Endothelial cell of umbilical vein (primary cell): ENCODE data around the gene RBX1. TPM values are rescaled to one million over a fixed set of nuclear protein-coding genes. Genes with fewer than 3 reads are reported as not detected.

Experiments used
- BruUV-seq: library from RNA; stranded (reverse); fragments of 400-500 nt; replicated peaks from 2 replicates; lab custom pipeline; 2021; lab: Mats Ljungman, UMichigan
- CTCF ChIA-PET: fragments of 300-600, 350-600 bp; sonication (Branson Sonifier 250); formaldehyde crosslinking; loops from one replicate; lab custom pipeline; 2021; ENCODE audit warnings: antibody characterized with exemption, inconsistent platforms; lab: Charles Lee
- POLR2A ChIA-PET: fragments of 300-600, 350-600 bp; sonication (Branson Sonifier 250); formaldehyde crosslinking; loops from one replicate; lab custom pipeline; 2021; ENCODE audit warnings: antibody characterized with exemption, inconsistent platforms; lab: Charles Lee
- DNase-seq: peaks from one replicate; pipeline ENCODE4 v3.0.0-alpha.2; 2011; ENCODE audit warnings: low read depth, low spot score
- FAIRE-seq: peaks from 2 replicates; lab custom pipeline; 2011; peaks lifted over from hg19 to GRCh38; lab: Jason Lieb, UNC
- H2AFZ ChIP-seq: 2 replicates; pipeline ENCODE4 v1.6.0; 2012; ENCODE audit warnings: low read depth, low read length, control low read depth, inconsistent platforms
- H3K27ac ChIP-seq: 2 replicates; pipeline ENCODE4 v1.5.1; 2011; ENCODE audit warnings: low read depth, mild to moderate bottlenecking, control low read depth, low read length, moderate library complexity; ENCODE audit not compliant: insufficient read depth
- H3K27me3 ChIP-seq, 2 experiments: 2 replicates each; pipeline versions ENCODE4 v1.6.0 to v1.6.1; 2011; ENCODE audit warnings: low read length in 2 of 2, mixed read lengths in 1 of 2; ENCODE audit not compliant: control insufficient read depth in 2 of 2, insufficient read depth in 2 of 2
- H3K36me3 ChIP-seq, 2 experiments: 2 replicates in 1 of 2; 3 replicates in 1 of 2; pipeline ENCODE4 v1.5.1; 2011; ENCODE audit warnings: low read length in 2 of 2, mild to moderate bottlenecking in 1 of 2, moderate library complexity in 1 of 2; ENCODE audit not compliant: control insufficient read depth in 2 of 2, insufficient read depth in 2 of 2; ENCODE audit errors: extremely low read depth in 1 of 2
- H3K4me1 ChIP-seq: 3 replicates; pipeline ENCODE4 v1.5.1; 2011; ENCODE audit warnings: mild to moderate bottlenecking, low read length; ENCODE audit not compliant: control insufficient read depth, insufficient read depth; ENCODE audit errors: extremely low read depth
- H3K4me2 ChIP-seq: 2 replicates; pipeline ENCODE4 v1.6.1; 2011; ENCODE audit warnings: low read length, control low read depth, mixed read lengths; ENCODE audit not compliant: insufficient read depth
- H3K4me3 ChIP-seq, 3 experiments: fragments of 200-600 bp in 1 of 3; sonication (generic), shearing (Covaris generic) in 1 of 3; replicated peaks in 1 of 3; 2 replicates each; pipeline ENCODE4 v1.5.1; 2011 to 2016; ENCODE audit warnings: control low read depth in 3 of 3, low read length in 3 of 3, mild to moderate bottlenecking in 2 of 3, inconsistent platforms in 1 of 3, low read depth in 1 of 3, moderate library complexity in 1 of 3; ENCODE audit not compliant: insufficient read depth in 1 of 3
- H3K79me2 ChIP-seq: 2 replicates; pipeline ENCODE4 v1.6.0; 2012; ENCODE audit warnings: low read length, inconsistent platforms; ENCODE audit not compliant: control insufficient read depth, insufficient read depth
- H3K9ac ChIP-seq: replicated peaks from 2 replicates; pipeline ENCODE3; 2011; ENCODE audit warnings: low read length, control low read depth; ENCODE audit not compliant: insufficient read depth; ENCODE audit errors: extremely low read depth
- H3K9me1 ChIP-seq: replicated peaks from 3 replicates; pipeline ENCODE4 v1.6.0; 2011; ENCODE audit warnings: mild to moderate bottlenecking, low read length; ENCODE audit not compliant: control insufficient read depth, insufficient read depth; ENCODE audit errors: extremely low read depth
- H3K9me3 ChIP-seq: replicated peaks from 2 replicates; pipeline ENCODE4 v1.5.1; 2012; ENCODE audit warnings: low read length, inconsistent platforms; ENCODE audit not compliant: control insufficient read depth, insufficient read depth
- H4K20me1 ChIP-seq: replicated peaks from 2 replicates; pipeline ENCODE3; 2011; ENCODE audit warnings: mild to moderate bottlenecking, low read length; ENCODE audit not compliant: control insufficient read depth, insufficient read depth; ENCODE audit errors: extremely low read depth
- EZH2 ChIP-seq: IDR thresholded peaks from 2 replicates; pipeline ENCODE4 v1.6.1; 2012; ENCODE audit warnings: borderline replicate concordance, low read depth, mild to moderate bottlenecking, moderate library complexity, low read length, inconsistent platforms; ENCODE audit not compliant: severe bottlenecking
- FOS ChIP-seq: IDR thresholded peaks from 2 replicates; pipeline ENCODE4 v1.6.1; 2011; ENCODE audit warnings: mild to moderate bottlenecking, low read length, moderate library complexity, borderline replicate concordance; ENCODE audit not compliant: insufficient read depth
- GATA2 ChIP-seq: IDR thresholded peaks from 2 replicates; pipeline ENCODE4 v1.7.0; 2011; ENCODE audit warnings: low read depth, mild to moderate bottlenecking, moderate library complexity, mixed read lengths, low read length; ENCODE audit not compliant: insufficient read length, insufficient read depth
- JUN ChIP-seq: IDR thresholded peaks from 2 replicates; pipeline ENCODE4 v1.6.1; 2011; ENCODE audit warnings: borderline replicate concordance, low read depth; ENCODE audit not compliant: insufficient read length, insufficient read depth
- dilution Hi-C: fragments of 300-500 bp; cut with MboI; formaldehyde crosslinking; loops from one replicate; pipeline ENCODE4 v1.15.0; 2019; ENCODE audit warnings: low sequenced_read_pairs; ENCODE audit not compliant: extremely low pct_ligation_motif_present
- intact Hi-C: fragments of 100-400 bp; cut with micrococcal nuclease; formaldehyde crosslinking; loops from one replicate; pipeline ENCODE4 v1.10.0; 2022
- polyA plus RNA-seq, 4 experiments: library from polyadenylated mRNA; depleted of rRNA in 3 of 4; stranded (reverse) in 3 of 4; unstranded in 1 of 4; fragments of >200 nt; gene quantifications; 2 replicates each; pipeline versions ENCODE4 v1.2.1 to v1.2.3, GENCODE V29; 2011 to 2012; ENCODE audit warnings: missing spikeins in 1 of 4
- total RNA-seq: library from RNA; stranded (reverse); gene quantifications from 2 replicates; pipeline ENCODE4 v1.2.3, GENCODE V29; 2021
- TF ChIP-seq, protein P1 (sequence below), 2 donors: IDR thresholded peaks; 1 replicate in 1 of 2; 2 replicates in 1 of 2; pipeline ENCODE4 v1.5.1; 2011; ENCODE audit warnings: low read length in 2 of 2, mild to moderate bottlenecking in 2 of 2, moderate library complexity in 2 of 2, control low read depth in 1 of 2, inconsistent platforms in 1 of 2, low read depth in 1 of 2; ENCODE audit not compliant: insufficient read depth in 1 of 2; ENCODE audit errors: extremely low read depth in 1 of 2

Gene RBX1
- total and polyA plus RNA-seq, 2 donors (not counting 3 experiments of a cell fraction or from before 2014, with no cell fraction given) = 74.7 to 102 TPM

GRCh38 chr22:40979198-40979597 lies 28.0 kb downstream of the RBX1 start:
- H3K9me1 ChIP-seq = no peaks in the 10 kb centered on the region
- no peak overlapping the region for H3K9ac ChIP-seq
- FAIRE-seq = no peak
- no peaks in the 10 kb centered on the region for H3K27me3 ChIP-seq
- no peaks in the 10 kb centered on the region for H4K20me1 ChIP-seq
- ChIA-PET POLR2A (no interaction called here), CTCF (interaction anchor here (1.4 to 2.0 kb wide), 2 partner anchors 22 to 57 kb away, joined by 3 to 4 read pairs; no protein-coding TSS in a partner anchor)
- no peaks in the 10 kb centered on the region for H3K9me3 ChIP-seq
- no peak overlapping the region for H3K4me2 ChIP-seq
- dilution Hi-C loops = no loop called here
- no peaks in the 10 kb centered on the region for H3K36me3 ChIP-seq
- H2AFZ ChIP-seq = no peak overlapping the region
- no peak for DNase-seq
- H3K27ac ChIP-seq = no peak overlapping the region
- no peaks in the 10 kb centered on the region for H3K4me1 ChIP-seq
- intact Hi-C loops = no loop called here
- no TSS peak for BruUV-seq
- TF ChIP-seq JUN = no peak
- no peak for TF ChIP-seq FOS
- no peaks in the 10 kb centered on the region for H3K79me2 ChIP-seq
- no peak overlapping the region for H3K4me3 ChIP-seq

GRCh38 chr22:40979871-40980270 lies 28.7 kb downstream of the RBX1 start:
- no peaks in the 10 kb centered on the region for H3K36me3 ChIP-seq
- H3K4me3 ChIP-seq = no peak overlapping the region
- H3K9me1 ChIP-seq = no peaks in the 10 kb centered on the region
- H3K9me3 ChIP-seq = no peaks in the 10 kb centered on the region
- no peak overlapping the region for H3K4me2 ChIP-seq
- dilution Hi-C loops = no loop called here
- no peak for DNase-seq
- H3K79me2 ChIP-seq = no peaks in the 10 kb centered on the region
- intact Hi-C loops = no loop called here
- no peaks in the 10 kb centered on the region for H4K20me1 ChIP-seq
- no peak overlapping the region for H2AFZ ChIP-seq
- ChIA-PET CTCF (interaction anchor here (1.4 to 2.0 kb wide), 2 partner anchors 22 to 57 kb away, joined by 3 to 4 read pairs; no protein-coding TSS in a partner anchor), POLR2A (no interaction called here)
- no peak for TF ChIP-seq FOS
- no peak for TF ChIP-seq EZH2
- TF ChIP-seq GATA2 = no peak
- TF ChIP-seq, protein P1, sequence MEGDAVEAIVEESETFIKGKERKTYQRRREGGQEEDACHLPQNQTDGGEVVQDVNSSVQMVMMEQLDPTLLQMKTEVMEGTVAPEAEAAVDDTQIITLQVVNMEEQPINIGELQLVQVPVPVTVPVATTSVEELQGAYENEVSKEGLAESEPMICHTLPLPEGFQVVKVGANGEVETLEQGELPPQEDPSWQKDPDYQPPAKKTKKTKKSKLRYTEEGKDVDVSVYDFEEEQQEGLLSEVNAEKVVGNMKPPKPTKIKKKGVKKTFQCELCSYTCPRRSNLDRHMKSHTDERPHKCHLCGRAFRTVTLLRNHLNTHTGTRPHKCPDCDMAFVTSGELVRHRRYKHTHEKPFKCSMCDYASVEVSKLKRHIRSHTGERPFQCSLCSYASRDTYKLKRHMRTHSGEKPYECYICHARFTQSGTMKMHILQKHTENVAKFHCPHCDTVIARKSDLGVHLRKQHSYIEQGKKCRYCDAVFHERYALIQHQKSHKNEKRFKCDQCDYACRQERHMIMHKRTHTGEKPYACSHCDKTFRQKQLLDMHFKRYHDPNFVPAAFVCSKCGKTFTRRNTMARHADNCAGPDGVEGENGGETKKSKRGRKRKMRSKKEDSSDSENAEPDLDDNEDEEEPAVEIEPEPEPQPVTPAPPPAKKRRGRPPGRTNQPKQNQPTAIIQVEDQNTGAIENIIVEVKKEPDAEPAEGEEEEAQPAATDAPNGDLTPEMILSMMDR (IDR thresholded peaks at IDR 0.05; ENCODE audit: extremely low read depth in 1 of 2, insufficient read depth in 1 of 2, low read depth in 1 of 2, low read length in 2 of 2) = no peak
- no peaks in the 10 kb centered on the region for H3K4me1 ChIP-seq
- FAIRE-seq = no peak
- H3K9ac ChIP-seq = no peak overlapping the region
- no peak overlapping the region for H3K27ac ChIP-seq
- H3K27me3 ChIP-seq = no peaks in the 10 kb centered on the region
- BruUV-seq = no TSS peak
